Stimulated activated CD4-positive, alpha-beta T cell treated with anti-CD3 and anti-CD28 coated beads, Interleukin-15, amount 100 ng/mL, for 24 hours (primary cell): ENCODE results near the gene WNT3.
"Not testable (repeated sequence)": the region's sequence is repeated elsewhere in the genome, so short reads cannot be mapped to it uniquely, and the experiment has no call there.

Experiments
- DNase-seq: peaks from one replicate; pipeline ENCODE4 v3.0.0-alpha.2; 2020

Gene WNT3

DNA sequence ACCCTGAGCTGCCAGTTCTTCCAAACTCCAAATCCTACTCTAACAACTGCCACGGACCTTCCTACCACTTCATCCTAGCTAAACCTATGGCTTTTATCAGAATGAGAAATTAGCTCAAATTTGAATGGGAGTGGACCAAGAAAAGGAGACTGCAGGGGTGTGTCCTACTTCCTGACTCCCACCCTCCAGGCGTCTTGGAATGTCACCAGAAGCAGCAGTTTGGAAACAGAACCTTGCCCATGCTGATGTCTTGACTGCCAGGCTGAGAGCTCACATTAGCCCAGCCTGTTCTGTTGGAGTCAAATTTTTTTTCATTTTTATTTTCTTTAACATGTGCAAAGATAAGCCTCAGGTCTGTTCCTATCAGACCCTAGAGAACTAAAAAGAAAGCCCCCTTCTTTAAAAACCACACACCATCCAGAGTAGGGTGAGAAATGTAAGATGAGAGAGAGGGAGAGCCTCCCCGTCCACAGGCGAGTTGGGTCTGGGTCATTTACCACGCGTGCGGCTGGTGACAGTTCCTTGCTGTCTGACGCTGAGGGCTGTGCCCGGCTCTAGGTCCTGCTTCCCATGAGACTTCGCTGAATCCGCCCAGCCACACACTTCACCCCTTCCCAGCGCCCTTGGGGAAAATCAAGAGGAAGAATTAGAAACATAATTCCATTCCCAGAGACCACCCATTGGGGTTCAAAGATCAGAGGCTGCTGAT lies 54.3 kb downstream of the WNT3 start:
- DNase-seq = no peak

DNA sequence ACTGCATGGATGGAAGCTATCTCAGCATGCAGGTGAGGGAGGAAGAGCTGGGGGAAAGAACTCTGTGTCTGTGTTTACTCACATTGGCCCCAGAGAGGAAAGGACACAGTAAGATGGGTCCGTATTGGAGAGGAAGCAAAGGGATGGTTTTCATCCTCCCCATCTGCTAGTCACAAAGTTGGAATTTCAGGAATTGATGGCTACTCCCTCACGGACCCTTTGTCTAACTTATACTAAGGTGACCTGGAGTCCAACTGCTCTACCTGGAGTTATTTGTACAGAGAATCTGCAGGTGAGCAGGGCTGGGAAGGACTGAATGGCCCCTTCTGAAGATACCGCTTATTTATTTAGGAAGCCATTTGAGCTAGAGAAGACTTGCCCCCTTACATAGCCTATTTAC lies 55.1 kb downstream of the WNT3 start:
- no peak for DNase-seq

DNA sequence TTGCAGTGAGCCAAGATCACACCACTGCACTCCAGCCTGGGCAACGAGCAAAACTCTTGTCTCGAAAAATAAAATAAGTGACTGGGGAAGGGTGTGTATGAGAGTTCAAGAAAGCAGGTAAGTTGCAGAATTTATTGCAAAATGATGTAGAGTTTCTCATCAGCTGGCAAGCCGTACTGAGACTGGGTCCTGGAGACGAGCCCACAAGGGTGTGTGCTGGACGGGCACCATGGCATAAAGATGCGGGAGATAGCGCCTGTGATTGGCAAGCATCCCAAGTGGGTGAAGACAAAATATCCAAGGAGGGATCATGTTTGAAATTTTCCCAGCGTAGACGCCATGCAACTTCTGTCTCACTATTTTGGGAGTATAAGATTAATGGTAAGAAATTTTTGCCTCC lies 59.4 kb downstream of the WNT3 start:
- DNase-seq = no peak

DNA sequence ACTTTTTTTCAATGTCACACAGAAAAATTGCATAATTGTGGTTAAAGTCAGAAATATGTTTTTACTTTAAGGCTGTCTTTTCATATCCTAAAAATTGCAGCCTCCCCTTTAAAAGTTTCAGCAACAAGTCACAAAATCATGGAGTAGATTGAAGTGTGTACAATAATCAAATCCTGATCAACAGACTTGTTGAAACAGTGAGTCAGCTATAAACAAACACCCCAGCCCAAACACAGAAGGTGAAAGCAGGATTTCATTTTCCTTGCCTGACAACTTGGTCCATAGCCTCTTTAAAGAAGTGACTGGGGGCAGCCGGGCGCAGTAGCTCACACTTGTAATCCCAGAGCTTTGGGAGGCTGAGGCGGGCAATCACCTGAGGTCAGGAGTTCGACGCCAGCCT lies 59.9 kb downstream of the WNT3 start:
- no peak for DNase-seq

DNA sequence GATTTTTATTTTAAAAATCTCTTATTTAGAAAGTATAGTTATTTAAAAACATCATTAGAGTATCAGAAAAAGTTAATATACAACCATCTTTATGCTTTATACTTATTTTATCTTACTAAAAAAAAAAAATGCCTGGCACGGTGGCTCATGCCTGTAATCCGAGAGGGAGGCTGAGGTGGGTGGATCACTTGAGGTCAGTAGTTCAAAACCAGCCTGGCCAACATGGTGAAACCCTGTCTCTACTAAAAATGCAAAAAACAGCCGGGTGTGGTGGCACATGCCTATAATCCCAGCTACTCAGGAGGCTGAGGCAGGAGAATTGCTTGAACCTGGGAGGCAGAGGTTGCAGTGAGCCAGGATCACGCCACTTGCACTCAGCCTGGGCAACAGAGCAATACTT lies 60.9 kb downstream of the WNT3 start:
- DNase-seq = not testable (repeated sequence)

DNA sequence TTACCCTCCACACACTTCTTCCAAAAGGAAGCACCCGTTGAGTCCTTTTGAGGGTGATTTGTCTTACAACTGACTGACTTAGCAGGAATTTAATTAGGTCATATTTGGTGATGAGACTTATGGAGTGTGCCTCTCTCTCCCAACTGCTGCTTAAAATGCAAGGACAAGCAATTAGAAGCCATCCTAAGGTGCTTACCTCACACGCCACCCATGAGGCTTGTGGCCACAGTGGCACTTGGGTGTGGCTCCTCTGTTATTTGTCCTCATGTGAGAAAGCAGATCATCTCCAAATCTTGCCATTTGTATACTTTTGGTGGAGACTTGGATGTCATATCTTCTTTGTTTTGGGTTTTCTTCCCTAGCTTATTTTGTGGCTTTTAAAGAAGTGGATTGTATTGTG lies 61.6 kb downstream of the WNT3 start:
- DNase-seq = no peak

DNA sequence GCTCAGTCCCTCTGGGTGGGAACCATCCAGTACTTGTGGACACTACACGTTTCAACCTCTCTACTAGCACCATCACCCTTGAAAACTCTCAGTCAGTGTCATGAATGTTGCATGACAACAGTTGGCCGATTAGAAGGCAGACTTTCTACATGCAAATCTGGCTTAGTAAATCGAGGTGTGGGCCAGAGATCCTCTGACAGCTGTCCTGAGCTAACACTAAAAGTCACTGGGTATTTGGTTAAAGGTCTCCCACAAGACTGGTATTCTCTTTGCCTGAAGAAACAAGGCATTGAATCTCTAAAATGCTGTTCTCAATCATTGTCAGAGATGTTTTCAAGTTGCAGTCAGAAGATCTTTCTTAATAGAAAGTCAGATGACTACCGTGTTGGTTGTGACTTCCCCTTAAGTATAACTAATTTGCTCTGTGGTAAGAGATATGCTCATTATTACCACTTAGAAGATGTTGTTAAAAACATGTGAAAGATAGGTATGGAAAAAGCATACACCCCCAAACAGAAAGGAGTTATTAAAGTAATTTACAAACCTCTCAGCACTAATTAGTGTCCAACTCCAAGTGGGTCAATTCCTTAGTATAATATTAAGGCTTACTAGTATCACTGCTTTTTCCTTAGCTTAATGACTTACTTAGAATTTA lies 62.3 kb downstream of the WNT3 start:
- no peak for DNase-seq

DNA sequence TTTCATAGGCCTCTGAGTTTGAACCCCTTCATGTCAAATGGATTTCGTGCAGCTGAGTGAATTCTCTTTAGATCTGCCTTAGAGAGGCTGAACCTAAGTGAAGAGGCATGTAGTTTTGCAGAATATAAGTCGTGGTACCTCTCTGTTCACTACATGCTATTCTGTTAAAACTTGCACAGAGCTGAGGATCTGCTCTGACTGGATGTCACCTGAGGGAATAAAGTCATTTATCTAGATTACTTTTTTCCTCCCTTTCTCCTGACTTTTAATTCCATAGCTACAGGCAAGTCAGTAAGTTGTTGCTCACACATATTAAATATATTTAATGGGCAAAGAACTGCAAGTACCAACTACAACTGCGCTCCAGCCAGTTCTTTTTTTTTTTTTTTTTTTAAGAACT lies 64.7 kb downstream of the WNT3 start:
- no peak for DNase-seq

DNA sequence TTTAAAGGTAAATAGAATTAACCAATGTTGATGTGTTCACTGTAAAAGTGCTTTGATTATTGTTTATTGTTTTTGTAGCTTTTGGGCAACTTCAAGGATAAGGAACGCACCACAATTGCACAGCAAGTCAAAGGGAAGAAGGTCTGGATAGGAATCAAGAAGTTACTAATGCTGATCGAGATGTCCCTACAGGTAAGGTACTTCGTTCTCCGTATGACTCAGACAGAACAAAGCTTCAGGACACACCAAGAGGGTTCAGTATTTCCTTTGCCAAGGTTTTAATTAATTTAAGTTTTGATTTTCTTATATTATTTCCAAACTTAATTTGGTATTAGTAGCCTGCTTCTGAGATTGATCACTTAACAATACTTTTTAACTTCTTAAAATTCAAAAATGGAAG lies 67.1 kb downstream of the WNT3 start:
- no peak for DNase-seq

DNA sequence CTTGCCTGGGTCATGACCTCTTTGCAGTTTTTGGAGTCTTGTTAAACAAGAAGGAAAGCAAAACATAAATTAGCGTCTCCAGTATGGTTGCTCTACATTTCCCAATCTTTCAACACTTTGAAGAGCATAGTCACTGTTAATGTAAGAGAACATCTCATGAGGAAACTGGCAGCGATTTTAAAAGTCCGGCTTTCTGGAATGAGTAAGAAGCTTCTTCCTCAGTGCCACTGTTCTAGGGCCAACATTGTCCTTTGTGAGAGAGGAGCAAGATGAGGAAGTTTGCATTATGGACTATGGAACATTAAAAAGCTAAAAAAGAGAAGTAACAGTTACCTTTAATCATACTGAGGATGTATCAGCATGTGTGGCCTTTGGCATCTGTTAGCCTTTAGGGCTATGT lies 73.1 kb downstream of the WNT3 start:
- DNase-seq = no peak

DNA sequence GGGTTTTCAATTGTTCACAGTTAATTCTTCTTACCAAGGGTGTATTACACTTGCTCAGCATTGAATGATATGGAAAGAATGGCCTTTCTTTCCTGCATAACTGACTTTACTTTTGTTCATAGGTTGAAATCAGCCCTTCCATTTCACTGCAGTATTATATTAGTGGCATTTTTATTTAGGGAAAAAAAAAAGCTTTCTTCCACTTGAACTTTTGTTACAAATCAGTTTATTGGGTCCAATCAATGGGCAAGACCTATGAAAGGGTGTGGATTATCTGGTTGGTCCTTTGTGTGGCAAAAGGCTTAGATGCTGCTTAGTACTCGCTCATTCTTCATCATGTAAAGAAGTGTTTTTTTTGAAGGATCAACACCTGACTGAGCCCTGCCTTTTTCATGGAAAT lies 74.1 kb downstream of the WNT3 start:
- no peak for DNase-seq

DNA sequence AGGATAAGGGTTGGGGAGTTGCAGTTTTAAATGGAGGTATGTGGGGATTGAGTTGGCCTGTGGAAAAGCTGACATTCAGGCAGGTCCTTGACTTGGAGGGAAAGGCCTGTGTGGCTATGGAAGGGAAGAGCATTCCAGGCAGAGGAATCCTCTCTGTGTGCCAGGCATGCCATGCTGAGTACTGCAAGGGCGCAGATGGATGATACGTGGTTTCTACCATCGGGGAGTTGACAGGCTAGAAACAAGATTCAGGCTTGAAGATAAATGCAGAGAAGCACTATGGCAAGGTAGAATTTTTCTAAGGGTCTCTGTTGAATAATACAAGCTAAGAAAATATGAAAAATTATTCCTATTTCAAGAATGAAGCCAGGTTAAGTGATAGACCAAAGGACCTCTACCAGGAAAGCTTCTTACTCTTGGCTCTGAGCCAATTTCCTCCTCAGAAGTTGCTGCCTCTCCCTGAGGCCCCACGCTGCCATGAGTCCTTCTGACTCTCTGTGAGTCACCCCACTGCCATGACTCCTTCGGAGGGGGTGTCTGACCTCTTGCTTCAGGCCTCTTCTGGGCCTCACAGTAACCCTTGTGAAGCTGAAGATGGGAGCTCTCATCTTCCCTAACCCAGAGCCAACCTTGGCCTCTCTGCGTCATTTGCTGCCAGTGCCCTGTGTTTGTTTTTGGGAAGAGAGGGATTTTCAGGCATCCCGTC lies 75.8 kb downstream of the WNT3 start:
- no peak for DNase-seq

DNA sequence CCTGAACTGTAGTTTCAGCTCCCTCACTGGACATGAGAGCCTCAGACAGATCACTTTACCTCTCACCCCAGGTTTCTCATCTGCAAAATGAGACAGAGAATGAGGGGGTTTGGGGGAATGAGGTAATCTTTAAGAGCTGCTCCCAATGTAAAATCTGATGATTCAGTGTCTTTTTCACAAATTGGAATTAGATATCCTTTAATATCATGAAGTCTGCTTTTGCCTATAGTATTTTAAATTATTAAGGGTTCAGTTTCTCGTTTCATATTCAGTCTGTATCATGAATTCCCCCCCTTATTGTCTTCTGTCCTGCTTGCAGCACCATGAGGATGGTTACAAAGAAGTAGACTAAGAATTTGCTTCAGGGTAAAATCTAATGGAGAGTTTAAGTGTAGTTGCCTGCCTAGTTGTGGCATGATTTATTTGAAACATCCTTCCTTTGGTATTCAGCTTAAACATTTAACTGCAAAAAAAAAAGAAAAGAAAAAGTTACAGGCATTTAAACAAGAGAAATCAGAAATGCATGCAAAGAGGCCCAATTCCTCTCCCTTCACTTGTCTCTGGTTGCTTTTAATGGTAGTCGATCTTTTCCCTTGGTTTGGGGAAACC lies 77.3 kb downstream of the WNT3 start:
- DNase-seq = no peak

DNA sequence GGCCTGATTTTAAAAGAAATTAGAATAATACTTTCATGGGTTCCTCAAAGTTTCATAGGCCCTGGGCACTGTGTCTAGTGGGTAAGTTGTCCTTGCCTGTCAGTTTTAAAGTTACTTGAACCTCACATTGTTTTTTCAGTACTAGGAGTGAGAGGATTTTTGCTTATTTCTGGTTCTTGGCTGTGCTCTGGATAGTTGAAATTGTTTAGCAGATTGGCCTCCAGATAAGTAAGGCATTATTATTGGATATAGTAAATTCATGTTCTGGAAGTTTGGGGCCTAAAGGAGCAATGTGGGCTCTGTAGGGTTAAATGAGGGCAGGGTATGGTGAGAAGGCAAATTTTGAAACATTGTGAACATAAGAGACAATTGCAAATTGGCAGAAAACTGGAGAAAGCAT lies 78.5 kb downstream of the WNT3 start:
- DNase-seq = no peak

DNA sequence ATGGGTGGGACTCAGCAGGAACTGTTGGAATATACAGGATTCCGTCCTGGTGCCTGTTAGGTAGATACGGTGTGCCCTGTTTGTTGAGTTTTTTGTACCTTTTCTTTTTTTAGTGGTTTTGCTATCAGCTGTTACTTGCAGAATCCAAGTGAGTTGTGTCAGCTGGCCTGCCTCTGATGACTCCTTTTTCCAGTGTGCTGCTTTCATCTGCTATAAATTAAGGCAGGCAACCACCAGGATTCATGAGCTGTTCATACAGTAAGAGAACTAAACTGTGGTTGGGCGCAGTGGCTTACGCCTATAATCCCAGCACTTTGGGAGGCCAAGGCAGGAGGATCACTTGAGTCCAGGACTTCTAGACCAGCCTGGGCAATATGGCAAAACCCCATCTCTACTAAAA lies 79.9 kb downstream of the WNT3 start:
- DNase-seq = no peak

DNA sequence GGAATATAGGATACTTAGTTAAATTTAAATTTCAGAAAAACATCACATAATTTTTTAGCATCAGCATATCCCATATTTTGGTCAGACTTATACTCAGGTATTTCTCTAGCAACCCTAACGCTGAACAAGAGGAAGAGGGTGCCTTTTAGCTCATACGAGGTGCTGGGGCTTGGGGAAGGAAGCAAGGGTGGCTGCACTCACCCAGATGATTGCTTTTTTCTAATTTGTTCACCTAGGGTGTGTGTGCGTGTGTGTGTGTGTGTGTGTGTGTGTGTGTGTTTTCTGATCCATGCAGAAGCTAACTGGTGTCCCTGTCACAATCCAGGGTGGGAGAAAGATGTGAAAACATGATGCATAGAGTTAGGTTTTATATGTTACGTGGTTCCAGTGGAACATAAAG lies 81.2 kb downstream of the WNT3 start:
- no peak for DNase-seq

DNA sequence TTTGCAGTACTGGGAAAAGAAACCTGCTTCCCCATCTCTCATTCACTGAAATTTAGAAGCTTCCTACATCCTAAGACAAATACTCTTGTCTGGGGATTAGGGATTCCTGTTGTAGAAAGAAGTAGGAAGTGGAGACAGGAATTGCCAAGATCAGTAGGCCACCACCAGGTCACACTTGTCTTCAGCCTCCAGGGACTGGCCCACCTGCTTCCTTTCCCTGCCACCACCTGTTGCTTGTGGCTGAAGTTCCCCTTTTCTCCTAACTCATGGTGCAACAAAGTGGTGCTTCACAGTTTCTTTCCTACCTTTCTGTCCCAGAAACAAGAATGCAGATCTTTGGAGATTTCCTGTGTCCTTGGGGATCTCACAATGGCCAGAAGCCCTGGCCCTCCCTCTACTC lies 82.4 kb downstream of the WNT3 start:
- DNase-seq = no peak

DNA sequence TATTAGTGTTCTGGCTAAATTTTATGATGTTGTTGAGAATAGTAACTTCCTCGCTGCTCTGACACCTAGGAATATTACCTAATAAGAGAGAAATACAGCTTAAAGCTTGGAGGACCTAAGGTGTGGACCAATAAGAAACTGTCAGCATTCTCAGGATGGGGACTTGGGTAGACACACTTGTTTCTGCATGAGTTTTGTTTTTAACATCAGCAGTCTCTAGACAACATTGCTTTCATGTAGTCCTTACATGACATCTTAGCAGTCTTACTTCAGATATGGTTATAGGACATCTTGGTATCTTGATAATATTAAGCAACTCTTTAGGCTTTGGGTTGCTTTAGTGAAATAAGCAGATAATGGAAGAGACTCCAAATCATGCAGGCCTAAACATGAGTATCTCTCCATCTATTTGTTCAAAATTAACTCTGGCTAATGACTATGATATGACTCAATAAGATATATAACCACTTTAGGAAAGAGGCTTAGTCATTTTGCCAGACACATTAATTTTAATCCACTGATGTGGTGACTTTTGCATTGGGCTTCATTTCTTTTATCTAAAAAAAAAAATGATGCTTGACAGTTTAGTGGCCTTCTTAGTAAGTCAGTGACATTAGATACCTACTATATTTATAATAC lies 84.5 kb downstream of the WNT3 start:
- DNase-seq = no peak

DNA sequence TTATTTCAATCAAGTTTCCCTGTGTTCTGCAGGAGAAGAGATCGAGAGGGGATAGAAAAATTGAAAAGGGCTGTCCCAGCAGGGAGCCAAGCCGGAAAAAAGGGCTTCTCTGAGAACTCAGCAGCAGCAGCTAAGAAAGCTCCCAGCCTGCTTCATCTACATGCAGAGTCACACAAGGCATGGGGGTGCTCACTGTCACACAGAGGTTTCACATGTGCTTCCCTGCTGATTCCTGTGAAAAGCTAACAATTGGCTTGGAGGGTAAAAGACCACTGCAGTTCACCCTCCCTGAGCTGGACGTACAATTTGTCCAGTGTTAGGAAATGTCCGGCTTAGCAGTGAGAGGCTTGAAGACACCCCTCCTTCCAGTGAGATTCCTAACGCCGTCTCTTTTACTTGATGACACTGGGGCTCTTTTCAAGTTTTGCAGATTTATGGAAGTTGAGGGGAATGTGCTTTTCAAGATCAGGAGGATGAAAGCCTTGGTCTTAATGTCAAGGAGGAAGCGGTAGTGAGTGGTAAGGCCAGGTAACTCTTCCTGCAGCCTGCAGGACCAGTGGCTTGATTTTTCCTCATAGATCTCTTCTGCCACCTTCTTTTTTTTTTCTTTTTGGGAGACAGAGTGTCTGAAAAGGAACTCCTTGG lies 85.6 kb downstream of the WNT3 start:
- DNase-seq = no peak

DNA sequence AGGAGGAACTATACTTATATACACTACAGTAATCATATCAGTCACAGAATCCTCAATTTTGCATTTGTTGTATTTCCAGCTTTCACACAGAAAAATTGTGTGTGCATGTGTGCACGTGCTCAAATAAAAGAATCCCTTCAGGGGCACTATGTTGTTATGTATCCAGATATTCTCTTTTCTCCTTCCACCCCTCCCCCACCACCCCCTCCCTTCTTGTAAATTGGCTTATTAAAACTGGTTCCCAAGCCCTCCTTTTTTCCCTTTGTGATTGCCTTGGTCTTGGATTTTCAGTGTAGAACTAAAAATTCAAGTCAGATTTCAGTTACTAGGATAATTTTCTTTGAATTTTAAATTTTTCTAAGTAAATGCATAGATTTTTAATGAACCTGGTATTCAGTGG lies 86.3 kb downstream of the WNT3 start:
- DNase-seq = no peak

DNA sequence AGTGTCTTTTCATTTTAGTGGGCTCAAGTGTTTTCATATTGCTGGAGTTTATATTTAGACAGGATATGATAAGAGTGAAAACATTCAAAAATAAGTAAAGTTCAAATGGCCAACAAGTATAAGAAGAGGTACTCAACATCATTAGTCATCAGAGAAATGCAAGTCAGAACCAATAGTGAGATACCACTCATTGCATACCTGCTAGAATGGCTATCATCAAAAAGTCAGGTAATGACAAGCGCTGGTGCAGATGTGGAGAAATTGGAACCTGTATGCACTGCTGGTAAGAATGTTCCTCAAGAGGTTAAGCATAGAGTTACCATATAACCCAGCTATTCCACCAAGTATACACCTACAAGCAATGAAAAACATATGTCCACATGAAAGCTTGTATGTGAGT lies 87.8 kb downstream of the WNT3 start:
- no peak for DNase-seq

DNA sequence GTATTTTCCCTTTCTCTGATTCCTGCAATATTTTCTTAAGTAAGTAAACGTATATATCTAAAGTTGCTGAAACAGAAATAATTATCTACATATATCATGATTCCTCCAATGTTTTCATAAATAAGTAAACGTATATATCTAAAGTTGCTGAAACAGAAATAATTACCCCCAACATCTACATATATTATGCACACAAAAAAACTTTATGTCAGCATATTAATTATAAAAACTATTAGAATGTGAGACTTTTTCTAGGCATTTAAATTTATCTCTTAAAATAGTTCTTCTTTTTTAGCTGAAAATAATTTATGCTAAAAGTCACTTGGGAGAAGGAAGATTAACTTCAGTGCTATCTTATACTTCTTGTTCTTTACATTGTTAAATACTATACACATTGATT lies 88.5 kb downstream of the WNT3 start:
- no peak for DNase-seq
